Right hindlimb (tissue), 1 donor: Measurements from ENCODE around the gene MBD6.
"Not testable (repeated sequence)": the region's sequence is repeated elsewhere in the genome, so short reads cannot be mapped to it uniquely, and the experiment has no call there.

Experiments
- DNase-seq: peaks from one replicate; pipeline ENCODE4 v3.0.0-alpha.2; 2018

The MBD6 gene

GRCh38 chr12:57515408-57515933 is 7.2 kb upstream of the MBD6 start:
- no peak for DNase-seq

GRCh38 chr12:57515934-57516541 is 6.6 kb upstream of the MBD6 start:
- no peak for DNase-seq

- no peak for DNase-seq
Measured at GRCh38 chr12:57516617-57517153, 5.9 kb upstream of the MBD6 start.

- DNase-seq, result no peak
Measured at GRCh38 chr12:57517187-57517586, 5.4 kb upstream of the MBD6 start.

GRCh38 chr12:57517718-57518117 is 4.9 kb upstream of the MBD6 start:
- not testable (repeated sequence) for DNase-seq

GRCh38 chr12:57518176-57518919 is 4.3 kb upstream of the MBD6 start:
- no peak for DNase-seq

- DNase-seq, result peak; percentile 51
Measured at GRCh38 chr12:57518920-57519795, 3.5 kb upstream of the MBD6 start.

- DNase-seq, result peak; percentile 70
Measured at GRCh38 chr12:57519796-57520052, 2.9 kb upstream of the MBD6 start.

- peak; percentile 100 for DNase-seq
Measured at GRCh38 chr12:57520053-57520818, 2.4 kb upstream of the MBD6 start, which contains the start of gene DDIT3. Gene DDIT3, minus strand, starts transcription at chr12:57520514. Its CDS starts 3,108 bp downstream, at chr12:57517406.

GRCh38 chr12:57521525-57522010 is 1.1 kb upstream of the MBD6 start:
- peak; percentile 68 for DNase-seq

- peak; percentile 85 for DNase-seq
Measured at GRCh38 chr12:57522887-57523705, 472 bp downstream of the MBD6 start.

GRCh38 chr12:57523706-57524614 is 1.3 kb downstream of the MBD6 start:
- DNase-seq, result no peak

GRCh38 chr12:57524814-57525614 is 2.4 kb downstream of the MBD6 start:
- DNase-seq, result no peak

- no peak for DNase-seq
Measured at GRCh38 chr12:57525615-57526383, 3.2 kb downstream of the MBD6 start.

- no peak for DNase-seq
Measured at GRCh38 chr12:57526477-57527126, 4.0 kb downstream of the MBD6 start.

GRCh38 chr12:57527184-57527583 is 4.6 kb downstream of the MBD6 start:
- no peak for DNase-seq

- no peak for DNase-seq
Measured at GRCh38 chr12:57528176-57528575, 5.6 kb downstream of the MBD6 start.
